IPS-NIHi7 (cell line): ENCODE data around the gene EVC.

Source experiments
- DNase-seq: peaks from one replicate; pipeline ENCODE4 v3.0.0; 2012; ENCODE audit warnings: mixed read lengths; ENCODE audit errors: extremely low spot score

The EVC gene

DNA sequence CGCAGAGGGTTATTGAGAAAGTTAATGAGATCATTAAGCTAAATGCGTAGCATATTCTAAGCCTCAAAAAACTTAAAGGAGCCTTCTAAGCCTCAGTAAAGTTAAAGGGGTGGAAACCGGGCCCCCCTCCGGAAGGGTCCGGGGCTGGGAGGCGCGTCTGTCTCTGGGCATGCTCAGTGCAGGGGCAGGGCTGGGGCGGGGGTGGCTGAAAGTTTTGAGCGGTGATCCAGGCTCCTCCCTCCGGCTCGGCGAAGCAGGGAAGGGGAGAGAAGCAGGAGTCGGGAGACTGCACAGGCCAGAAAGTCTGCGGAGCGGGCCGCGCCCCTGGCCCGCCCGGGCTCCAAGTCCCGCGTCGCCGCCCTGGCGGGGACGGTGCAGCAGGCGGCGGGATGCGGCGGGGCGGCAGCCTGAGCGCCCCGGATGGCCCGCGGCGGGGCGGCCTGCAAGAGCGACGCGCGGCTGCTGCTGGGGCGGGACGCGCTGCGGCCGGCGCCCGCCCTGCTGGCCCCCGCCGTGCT, at the start of gene EVC:
Gene EVC, plus strand, starts transcription at position 241 of the 518 bp plus-strand sequence. Its CDS starts 180 bp downstream, at position 421.
- DNase-seq = peak; percentile 91

- no peak for DNase-seq
Measured at GRCh38 chr4:5661237-5661636, 49.8 kb upstream of the EVC start.

DNA sequence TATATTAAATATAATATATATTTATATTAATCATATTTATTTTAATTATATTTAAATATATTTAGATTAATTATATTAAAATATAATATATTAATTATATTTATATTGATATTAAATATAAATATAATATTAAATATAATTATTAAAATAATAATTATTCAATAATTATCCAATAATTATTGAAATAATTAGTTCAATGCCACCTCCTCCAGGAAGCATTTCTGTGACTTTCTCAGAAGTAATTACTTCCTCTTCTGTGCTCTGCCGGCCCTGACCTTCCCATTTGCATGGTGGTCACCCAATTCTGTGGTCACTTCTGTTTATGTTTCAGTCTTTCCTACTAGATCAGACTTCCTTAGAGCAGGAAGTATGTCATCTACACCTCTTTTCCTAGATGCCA, 48.4 kb upstream of the EVC start:
- DNase-seq = no peak

DNA sequence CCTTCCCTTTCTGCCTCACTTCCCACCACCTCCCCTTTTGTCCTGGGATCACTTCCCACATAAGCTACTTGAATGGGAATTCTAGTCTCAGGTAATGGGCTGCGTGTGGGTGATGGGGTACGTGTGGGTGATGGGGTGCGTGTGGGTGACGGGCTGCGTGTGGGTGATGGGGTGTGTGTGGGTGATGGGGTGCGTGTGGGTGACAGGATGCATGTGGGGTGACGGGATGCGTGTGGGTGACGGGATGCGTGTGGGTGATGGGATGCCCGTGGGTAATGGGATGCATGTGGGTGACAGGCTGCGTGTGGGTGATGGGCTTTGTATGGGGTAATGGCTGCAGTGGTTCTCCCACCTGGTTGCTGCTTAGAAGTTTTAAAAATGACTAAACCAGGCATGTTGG, 46.2 kb upstream of the EVC start:
- no peak for DNase-seq

DNA sequence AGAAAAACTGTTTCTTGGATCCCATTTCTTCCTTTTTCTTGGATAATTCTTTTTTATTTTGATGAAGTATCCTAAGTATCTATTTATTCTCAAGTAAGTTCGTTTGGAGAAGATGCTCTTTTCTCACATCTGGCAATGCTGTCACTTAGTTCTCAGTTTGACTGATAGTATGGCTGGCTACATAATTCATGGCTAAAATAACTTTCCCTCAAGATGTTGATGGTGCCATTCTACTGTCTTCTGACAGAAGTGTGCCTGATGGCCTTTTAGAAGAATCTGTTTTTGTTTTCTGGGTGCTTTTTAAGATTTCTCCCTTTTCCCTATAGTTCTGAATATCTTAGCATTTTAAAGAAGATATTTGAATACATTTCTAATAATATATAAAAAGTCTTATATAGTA, 44.3 kb upstream of the EVC start:
- DNase-seq = no peak

- DNase-seq = no peak
Measured at GRCh38 chr4:5676763-5677162, 34.2 kb upstream of the EVC start.

GRCh38 chr4:5678977-5679376, 32.0 kb upstream of the EVC start:
- no peak for DNase-seq

DNA sequence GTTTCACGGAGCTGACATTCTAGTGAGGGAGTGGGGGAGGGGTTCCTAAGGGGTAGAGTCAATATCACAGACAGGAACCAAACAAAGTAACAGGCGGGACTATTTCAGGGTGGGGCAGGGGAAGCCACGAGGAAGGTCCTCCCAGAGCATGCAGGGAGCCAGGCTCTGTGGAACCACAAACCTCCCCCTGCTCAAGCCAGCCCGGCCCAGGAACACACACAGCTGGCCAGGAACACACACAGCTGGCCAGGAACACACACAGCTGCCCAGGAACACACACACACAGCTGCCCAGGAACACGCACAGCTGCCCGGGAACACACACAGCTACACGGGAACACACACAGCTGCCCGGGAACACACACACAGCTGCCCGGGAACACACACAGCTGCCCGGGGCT, 27.4 kb upstream of the EVC start:
- no peak for DNase-seq

GRCh38 chr4:5685296-5685695, 25.7 kb upstream of the EVC start:
- no peak for DNase-seq

DNA sequence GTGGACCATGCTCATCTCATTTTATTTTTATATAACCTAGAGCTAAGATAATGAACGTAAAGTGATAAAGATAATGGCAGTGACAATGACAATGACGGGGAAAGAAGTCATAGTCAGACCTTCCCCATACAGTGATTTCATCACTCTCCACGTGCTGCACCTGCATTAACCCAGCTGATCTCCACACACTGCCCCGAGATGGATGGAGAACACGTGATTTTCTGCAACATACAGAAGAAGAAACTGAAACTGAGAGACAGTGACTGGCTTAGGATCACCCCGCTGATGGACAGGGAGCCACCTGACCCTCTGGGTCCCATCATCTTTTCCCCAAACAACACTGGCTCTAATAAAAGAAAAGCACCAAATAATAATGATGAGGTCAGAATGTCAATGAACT, 24.7 kb upstream of the EVC start:
- DNase-seq = no peak

GRCh38 chr4:5689065-5689464, 21.9 kb upstream of the EVC start:
- no peak for DNase-seq

DNA sequence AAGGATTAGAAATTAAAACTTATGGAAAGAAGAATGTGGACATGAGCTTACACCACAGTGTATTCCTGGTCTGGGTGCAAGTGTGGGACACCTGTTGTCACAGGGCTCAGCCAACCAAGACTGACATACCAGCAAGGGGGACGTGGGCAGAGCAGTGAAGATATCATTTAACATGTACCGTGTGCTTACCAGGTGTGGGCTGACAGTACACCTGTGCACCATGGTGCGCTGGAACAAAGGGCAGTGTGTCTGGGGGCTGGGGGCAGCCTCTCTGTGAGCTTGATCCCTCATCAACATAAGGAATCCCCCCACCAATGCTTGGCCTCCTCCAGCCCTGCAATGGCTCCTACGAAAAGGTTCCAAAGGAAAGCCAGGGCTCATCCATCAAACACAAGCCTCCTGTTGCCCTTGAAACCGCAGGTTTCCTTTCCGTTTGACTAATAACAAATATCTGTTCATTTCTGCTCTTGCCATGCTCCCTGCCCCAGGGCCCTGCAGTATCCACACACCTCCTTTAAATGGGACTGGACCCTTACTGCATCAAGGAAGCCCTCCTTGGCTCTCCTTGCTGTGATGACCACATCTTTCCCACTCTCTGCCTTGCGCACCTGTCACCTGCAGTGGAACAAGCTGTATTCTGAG, 19.4 kb upstream of the EVC start:
- DNase-seq = no peak

DNA sequence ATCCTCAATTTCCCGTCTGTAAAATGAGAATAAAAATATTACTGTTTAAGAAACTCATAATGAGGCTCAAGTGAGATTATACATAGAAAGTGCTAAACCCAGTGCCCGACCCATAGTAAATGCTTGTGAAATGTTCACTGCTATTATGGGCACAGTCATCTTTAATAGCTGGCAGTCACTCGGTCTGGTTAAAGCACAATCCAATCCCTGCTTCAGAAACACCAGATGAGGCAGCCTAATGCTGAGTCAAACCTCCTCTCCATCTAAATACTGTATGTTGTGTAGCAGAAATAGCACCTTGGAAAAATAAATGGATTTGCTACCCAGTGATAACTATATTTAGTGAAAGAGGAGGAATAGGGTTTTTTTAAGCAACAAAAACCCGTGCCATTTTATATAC, 17.1 kb upstream of the EVC start:
- no peak for DNase-seq

DNA sequence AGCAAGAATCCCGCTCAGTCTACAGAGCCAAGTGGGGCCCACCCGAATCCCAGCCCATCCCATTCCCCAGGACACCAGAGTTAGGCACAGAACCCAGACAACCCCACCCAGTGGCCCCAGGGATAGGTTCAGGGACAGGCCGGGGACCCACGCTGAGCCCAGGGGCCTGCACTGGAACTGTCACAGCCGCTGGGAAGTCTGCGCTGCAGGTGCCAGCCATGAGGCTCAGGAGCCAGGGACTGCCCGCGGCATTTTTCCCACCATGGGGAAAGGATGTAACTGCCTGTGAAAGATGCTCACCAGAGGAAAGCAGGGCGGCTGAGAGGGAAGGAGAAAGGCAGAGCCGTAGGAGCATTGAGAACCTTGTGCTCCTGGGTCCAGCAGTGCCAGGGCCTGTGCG, 14.7 kb upstream of the EVC start:
- DNase-seq = no peak

- no peak for DNase-seq
Measured at GRCh38 chr4:5700459-5700858, 10.5 kb upstream of the EVC start.

- DNase-seq = no peak
Measured at GRCh38 chr4:5701971-5702370, 9.0 kb upstream of the EVC start.

DNA sequence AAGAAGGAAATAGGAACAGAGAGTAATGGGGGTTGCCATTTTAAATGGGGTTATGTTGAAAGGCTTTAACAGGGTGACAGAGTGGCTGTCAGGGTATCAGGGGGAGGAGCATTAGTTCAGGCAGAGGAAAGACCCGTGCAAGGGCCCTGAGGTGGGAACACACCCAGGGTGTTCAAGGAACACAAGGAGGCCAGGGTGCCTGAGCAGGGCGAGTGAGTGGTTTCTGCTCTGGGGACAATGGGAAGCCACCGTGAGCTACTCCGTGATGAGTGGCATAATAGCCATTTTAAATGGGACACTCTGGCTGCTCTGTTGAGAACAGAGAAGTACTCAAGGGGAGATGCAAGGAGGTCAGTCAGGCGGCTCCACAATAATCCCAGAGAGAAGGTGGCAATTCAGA, 7.2 kb upstream of the EVC start:
- DNase-seq = no peak

DNA sequence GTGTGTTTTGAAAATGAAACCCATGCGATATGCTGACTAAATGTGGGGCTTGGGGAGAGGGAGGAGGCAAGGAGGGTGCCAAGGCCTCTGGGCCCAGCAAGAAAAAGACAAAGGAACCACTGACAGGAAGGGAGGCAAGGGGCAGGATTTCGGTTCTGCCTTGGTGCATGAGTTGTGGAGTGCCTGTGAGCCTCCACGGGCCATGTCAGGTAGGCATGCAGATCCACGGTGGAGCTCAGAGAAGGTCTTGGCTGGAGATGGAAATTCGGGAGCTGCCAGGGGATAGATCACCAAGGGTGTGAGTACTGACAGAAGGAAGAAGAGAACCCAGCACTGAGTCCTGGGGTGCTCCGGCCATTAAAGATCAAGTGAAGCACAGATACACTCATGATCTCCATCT, 6.7 kb upstream of the EVC start:
- DNase-seq = no peak

- DNase-seq = no peak
Measured at GRCh38 chr4:5705647-5706320, 5.2 kb upstream of the EVC start.

- DNase-seq = no peak
Measured at GRCh38 chr4:5706486-5707290, 4.3 kb upstream of the EVC start.

DNA sequence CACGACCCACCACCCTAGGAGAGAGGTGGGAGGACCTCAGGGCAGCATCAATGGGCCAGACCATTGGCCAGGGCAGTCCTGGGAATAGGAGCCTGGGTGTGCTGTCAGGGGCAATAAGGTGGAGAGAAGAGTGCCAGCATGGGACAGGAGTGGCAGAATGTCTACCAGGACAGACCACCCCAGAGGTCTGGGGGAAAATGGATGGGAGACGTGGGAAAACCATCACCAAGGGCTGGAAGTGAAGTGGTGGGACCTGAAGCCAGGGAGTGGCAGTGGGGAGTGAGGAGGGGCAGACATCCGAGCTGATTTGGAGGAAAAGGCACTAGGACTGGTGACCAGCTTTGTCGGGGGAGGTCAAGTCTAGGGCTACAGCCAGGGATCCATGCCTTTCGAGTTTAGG, 3.6 kb upstream of the EVC start:
- DNase-seq = no peak

GRCh38 chr4:5707778-5708448, 3.1 kb upstream of the EVC start:
- peak; percentile 43 for DNase-seq
